Breast epithelium (tissue), 3 donors: ENCODE measurements around the gene SNAPC2.

ENCODE experiments used
- CTCF ChIP-seq, 3 donors: fragments of 450-650 bp; IDR thresholded peaks; one replicate each; pipeline ENCODE4 v1.5.1; 2016 to 2017; ENCODE audit warnings: antibody characterized with exemption in 3 of 3, mild to moderate bottlenecking in 3 of 3, moderate library complexity in 3 of 3
- POLR2A ChIP-seq: fragments of 450-650 bp; IDR thresholded peaks from one replicate; pipeline ENCODE4 v1.6.1; 2016; ENCODE audit warnings: antibody characterized with exemption, mild to moderate bottlenecking, moderate library complexity

GRCh38 chr19:7918615-7919421 lies 1.3 kb upstream of the SNAPC2 start:
- TF ChIP-seq POLR2A: no peak
- TF ChIP-seq CTCF (IDR thresholded peaks at IDR 0.05): no peak
